ENCODE measurements around the gene RYR1. TPM values are rescaled to one million over a fixed set of nuclear protein-coding genes. Genes with fewer than 3 reads are reported as not detected.
A peak's percentile ranks its signal among the peaks of the same experiment; 100 is the strongest.

The RYR1 gene
- total RNA-seq, 2 experiments from 2014 or later = 0.20 to 1.2 TPM

DNA sequence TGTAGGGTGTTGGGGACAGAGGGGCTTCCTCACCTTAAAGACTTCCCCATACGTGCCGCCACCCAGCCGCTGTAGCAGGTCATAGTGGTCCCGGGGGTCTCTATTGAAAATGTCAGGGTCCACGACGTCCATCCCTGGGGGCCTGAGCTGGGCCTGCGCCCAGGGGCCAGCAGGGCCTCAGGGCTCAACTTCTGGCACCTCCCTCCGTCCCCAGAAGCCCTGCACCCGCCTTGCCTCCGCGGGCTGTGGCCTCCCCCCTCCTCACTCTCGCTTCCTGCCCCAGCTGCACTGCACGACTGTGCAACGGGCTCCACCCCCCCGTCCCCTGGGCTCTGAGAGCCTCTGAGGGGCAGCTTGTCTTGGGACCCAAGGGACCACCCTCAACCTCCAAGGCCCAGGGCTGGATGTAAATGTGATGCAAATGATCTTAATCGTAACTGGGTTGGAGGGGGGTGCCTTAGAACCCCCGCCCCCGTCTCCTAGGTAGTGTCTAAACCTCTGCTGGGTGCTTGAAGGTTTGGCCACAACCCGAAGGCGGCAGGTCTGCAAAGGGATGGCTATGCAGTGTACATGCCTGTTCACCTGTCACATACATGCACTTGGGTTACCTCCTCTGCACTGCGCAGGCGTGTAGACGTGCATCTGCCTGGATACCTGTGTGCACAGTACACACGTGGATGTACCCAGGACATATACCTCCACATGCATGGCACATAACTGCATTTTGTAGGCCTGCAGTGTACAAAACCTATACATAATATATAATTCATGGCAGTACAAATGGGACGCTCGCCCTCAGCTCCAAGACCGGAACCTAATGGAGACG, 184.5 kb downstream of the RYR1 start, which contains the start of gene MAP4K1:
Gene MAP4K1, minus strand, starts transcription at position 190 of the 826 bp plus-strand sequence. Its CDS starts 58 bp downstream, at position 132.
- Histone ChIP-seq H3K27me3 (ENCODE audit: control insufficient read depth in 1 of 2, insufficient read depth in 2 of 2, low read length in 2 of 2) (no peaks in the 10 kb centered on the region), H3K4me3 (ENCODE audit: low read length) (peak within 1 kb of the TSS; percentile 97), H3K36me3 (ENCODE audit: insufficient read depth, low read length) (peaks cover 47% of the 10 kb centered on the region), H3K27ac (ENCODE audit: low read depth in 1 of 2, low read length in 2 of 2) (peak within 1 kb of the TSS; percentile 65 to 94), H3K4me1 (ENCODE audit: insufficient read depth, low read length) (peaks cover 66% of the 10 kb centered on the region), H3K9me3 (ENCODE audit: control insufficient read depth in 1 of 2, insufficient read depth in 1 of 2, low read length in 2 of 2) (no peaks in the 10 kb centered on the region)
- Mint-ChIP-seq H3K4me3 (peak within 1 kb of the TSS; percentile 97), H3K27ac (peak within 1 kb of the TSS; percentile 94), H3K4me1 (ENCODE audit: low read depth) (peaks cover 65% of the 10 kb centered on the region), H3K27me3 (no peaks in the 10 kb centered on the region), H3K9me3 (no peaks in the 10 kb centered on the region), H3K36me3 (ENCODE audit: low read depth) (peaks cover 83% of the 10 kb centered on the region)
- ChIA-PET CTCF (interaction anchor here (0.6 to 3.4 kb wide), 5 partner anchors 16 to 312 kb away, joined by 3 to 22 read pairs (median 8); partner anchors contain the start of genes FAM98C, MRPS12 and SARS2), POLR2A (interaction anchor here (0.6 to 2.7 kb wide), 29 partner anchors 12 to 863 kb away, joined by 3 to 36 read pairs (median 4); partner anchors contain the start of genes ACTN4, FAM98C, GGN and HNRNPL)
- DNase-seq (peak; percentile 47 to 85 (median 69)), ATAC-seq (ENCODE audit: poor library complexity) (peak; percentile 71)
- no peak for TF ChIP-seq CTCF (IDR thresholded peaks at IDR 0.05)
- intact Hi-C loops (cut with DNase I, micrococcal nuclease) = loop anchor here (5.0 to 10.0 kb wide), 6 partner anchors 71 to 713 kb away; partner anchors contain the start of genes FAM98C (in 2 of the 2), MRPS12 (in 1 of the 2), SARS2 (in 1 of the 2) and SIPA1L3 (in 1 of the 2)

DNA sequence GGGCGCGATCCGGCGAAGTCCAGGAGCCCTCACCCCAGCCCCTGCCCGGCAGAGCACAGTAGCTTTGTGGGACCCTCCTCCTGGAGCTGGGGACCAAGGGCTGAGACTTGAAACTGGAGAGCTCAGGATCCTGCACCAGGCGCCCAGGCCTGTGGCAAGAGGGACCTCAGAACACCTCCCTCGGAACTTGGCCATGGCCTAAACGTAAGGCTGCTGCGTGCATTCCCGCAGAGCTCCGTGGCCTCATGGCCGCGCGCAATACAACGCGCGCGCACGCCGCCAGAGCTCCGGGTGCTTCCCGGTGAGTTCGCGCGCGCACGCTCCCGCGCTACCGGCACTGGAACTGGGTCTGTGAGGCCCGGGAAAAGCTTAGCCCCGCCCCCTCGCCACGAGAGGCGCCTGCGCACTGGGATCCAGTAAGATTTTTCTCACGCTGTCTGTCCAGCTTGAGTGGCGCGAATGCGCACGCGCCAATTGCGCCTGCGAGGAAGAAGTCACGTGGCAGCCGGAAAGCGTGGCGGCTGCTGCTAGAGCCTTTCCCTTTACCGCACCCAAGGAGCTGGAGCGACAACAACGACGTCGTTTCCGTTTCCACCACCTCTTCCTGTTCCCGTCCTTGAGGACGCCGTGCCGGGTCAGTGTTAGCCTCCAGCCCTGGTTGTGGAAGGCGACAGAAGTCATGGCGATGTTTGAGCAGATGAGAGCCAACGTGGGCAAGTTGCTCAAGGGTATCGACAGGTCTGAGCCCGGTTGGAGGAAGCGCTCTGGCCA, 185.3 kb downstream of the RYR1 start, which contains the start of gene EIF3K:
Gene EIF3K, plus strand, starts transcription at position 599 of the 771 bp plus-strand sequence. Its CDS starts 81 bp downstream, at position 680.
- POLR2A ChIA-PET = interaction anchor here (0.6 to 2.7 kb wide), 34 partner anchors 13 to 862 kb away, joined by 3 to 36 read pairs (median 4); partner anchors contain the start of genes ACTN4, FAM98C, GGN and HNRNPL

More for the DNA sequence above, 185.3 kb downstream of the RYR1 start, which contains the start of gene EIF3K:
- Histone ChIP-seq H3K4me3 (ENCODE audit: low read length) (peak within 1 kb of the TSS; percentile 97), H3K9me3 (ENCODE audit: control insufficient read depth in 1 of 2, insufficient read depth in 1 of 2, low read length in 2 of 2) (no peaks in the 10 kb centered on the region), H3K4me1 (ENCODE audit: insufficient read depth, low read length) (peaks cover 62% of the 10 kb centered on the region), H3K36me3 (ENCODE audit: insufficient read depth, low read length) (peaks cover 45% of the 10 kb centered on the region), H3K27ac (ENCODE audit: low read depth in 1 of 2, low read length in 2 of 2) (peak within 1 kb of the TSS; percentile 84 to 94), H3K27me3 (ENCODE audit: control insufficient read depth in 1 of 2, insufficient read depth in 2 of 2, low read length in 2 of 2) (no peaks in the 10 kb centered on the region)
- ATAC-seq (ENCODE audit: poor library complexity) (peak; percentile 63), DNase-seq (peak; percentile 92 to 100 (median 96))
- Mint-ChIP-seq H3K27me3 (no peaks in the 10 kb centered on the region), H3K36me3 (ENCODE audit: low read depth) (peaks cover 83% of the 10 kb centered on the region), H3K9me3 (no peaks in the 10 kb centered on the region), H3K4me1 (ENCODE audit: low read depth) (peaks cover 59% of the 10 kb centered on the region), H3K27ac (peak within 1 kb of the TSS; percentile 94), H3K4me3 (peak within 1 kb of the TSS; percentile 97)
- no peak for TF ChIP-seq CTCF (IDR thresholded peaks at IDR 0.05)
- CTCF ChIA-PET = interaction anchor here (0.5 to 3.4 kb wide), 8 partner anchors 15 to 312 kb away, joined by 3 to 22 read pairs (median 6); partner anchors contain the start of genes FAM98C, MRPS12 and SARS2
- intact Hi-C loops (cut with DNase I, micrococcal nuclease) = loop anchor here (1.0 to 10.0 kb wide), 7 partner anchors 29 to 714 kb away; partner anchors contain the start of genes FAM98C (in 2 of the 2), ACTN4 (in 1 of the 2), MRPS12 (in 1 of the 2) and SARS2 (in 1 of the 2)

Measured in CD4-positive, alpha-beta T cell (primary cell).